Body of pancreas (tissue), 4 donors: Measurements from ENCODE around the gene C2orf81.

ENCODE experiments used
- CTCF ChIP-seq, 7 experiments: fragments of 450-650 bp in 4 of 7; fragments of 200-600 bp in 3 of 7; sonication (generic) in 3 of 7; IDR thresholded peaks; one replicate each; pipeline ENCODE4 v1.5.1; 2016 to 2019; ENCODE audit warnings: antibody characterized with exemption in 7 of 7
- POLR2A ChIP-seq, 3 donors: fragments of 450-650 bp; IDR thresholded peaks; one replicate each; pipeline ENCODE4 v1.6.1; 2016; ENCODE audit warnings: antibody characterized with exemption in 3 of 3, mild to moderate bottlenecking in 2 of 3

- TF ChIP-seq CTCF (IDR thresholded peaks at IDR 0.05) = no peak
- no peak for TF ChIP-seq POLR2A (IDR thresholded peaks at IDR 0.05)
Observed at GRCh38 chr2:74418312-74418711, 3.1 kb downstream of the C2orf81 start.
